Caco-2 (cell line): Measurements from ENCODE around the gene ANKRD28. TPM values are rescaled to one million over a fixed set of nuclear protein-coding genes. Genes with fewer than 3 reads are reported as not detected.

Experiments used
- BruUV-seq: library from RNA; stranded (reverse); fragments of 400-500 nt; replicated peaks from 2 replicates; lab custom pipeline; 2021; lab: Mats Ljungman, UMichigan
- CTCF ChIA-PET: fragments of 300-600 bp; sonication (Branson Sonifier 250); formaldehyde crosslinking; loops from one replicate; lab custom pipeline; 2022; ENCODE audit warnings: antibody characterized with exemption; lab: Charles Lee
- POLR2A ChIA-PET: fragments of 300-600 bp; sonication (Branson Sonifier 250); formaldehyde crosslinking; loops from one replicate; lab custom pipeline; 2022; ENCODE audit warnings: antibody characterized with exemption; lab: Charles Lee
- DNase-seq, 2 experiments: peaks; one replicate each; pipeline versions ENCODE4 v3.0.0 to v3.0.0-alpha.2; 2020 to 2022
- H3K27me3 ChIP-seq: replicated peaks from 2 replicates; pipeline ENCODE4 v1.6.0; 2011; ENCODE audit warnings: low read length; ENCODE audit not compliant: control insufficient read depth, insufficient read depth
- H3K36me3 ChIP-seq: 2 replicates; pipeline ENCODE4 v1.5.1; 2011; ENCODE audit warnings: low read length; ENCODE audit not compliant: control insufficient read depth, insufficient read depth
- H3K4me1 ChIP-seq: fragments of 250-450 bp; sonication (Bioruptor Pico); 2 replicates; pipeline ENCODE4 v1.5.1; 2020; ENCODE audit warnings: mild to moderate bottlenecking
- H3K4me3 ChIP-seq: 2 replicates; pipeline ENCODE4 v1.5.1; 2011; ENCODE audit warnings: low read depth, mild to moderate bottlenecking, control low read depth, low read length
- H3K9me3 ChIP-seq: fragments of 250-450 bp; sonication (Bioruptor Pico); 2 replicates; pipeline ENCODE4 v1.5.1; 2020; ENCODE audit warnings: mild to moderate bottlenecking, moderate library complexity
- H3K27ac Mint-ChIP-seq: one replicate; pipeline ENCODE4 v1.8.0; 2022; ENCODE audit warnings: mixed read lengths; ENCODE audit not compliant: unreplicated experiment
- H3K27me3 Mint-ChIP-seq: one replicate; pipeline ENCODE4 v1.8.0; 2022; ENCODE audit warnings: mixed read lengths; ENCODE audit not compliant: insufficient read depth, unreplicated experiment
- H3K36me3 Mint-ChIP-seq: one replicate; pipeline ENCODE4 v1.8.0; 2022; ENCODE audit warnings: mild to moderate bottlenecking, mixed read lengths; ENCODE audit not compliant: insufficient read depth, unreplicated experiment
- H3K4me1 Mint-ChIP-seq: one replicate; pipeline ENCODE4 v1.8.0; 2022; ENCODE audit warnings: low read depth, mixed read lengths; ENCODE audit not compliant: unreplicated experiment
- H3K4me3 Mint-ChIP-seq: one replicate; pipeline ENCODE4 v1.8.0; 2022; ENCODE audit warnings: mild to moderate bottlenecking, moderate library complexity, mixed read lengths; ENCODE audit not compliant: unreplicated experiment
- H3K9me3 Mint-ChIP-seq: one replicate; pipeline ENCODE4 v1.8.0; 2022; ENCODE audit warnings: mixed read lengths; ENCODE audit not compliant: unreplicated experiment
- intact Hi-C: fragments of 100-400 bp; cut with micrococcal nuclease; formaldehyde crosslinking; loops from one replicate; pipeline ENCODE4 v1.10.0; 2022; ENCODE audit not compliant: unreplicated experiment
- total RNA-seq: library from RNA; stranded (reverse); gene quantifications from 2 replicates; pipeline ENCODE4 v1.2.3, GENCODE V29; 2022
- TF ChIP-seq, protein P1 (sequence below), 2 experiments: fragments of 200-600 bp in 1 of 2; IDR thresholded peaks; 1 replicate in 1 of 2; 2 replicates in 1 of 2; pipeline versions ENCODE4 v1.5.1 to v1.8.0; 2011 to 2022; ENCODE audit warnings: antibody characterized with exemption in 1 of 2, control low read depth in 1 of 2, inconsistent platforms in 1 of 2, low read depth in 1 of 2, low read length in 1 of 2, mild to moderate bottlenecking in 1 of 2, moderate library complexity in 1 of 2; ENCODE audit not compliant: insufficient read depth in 1 of 2, severe bottlenecking in 1 of 2, unreplicated experiment in 1 of 2

The ANKRD28 gene
- total RNA-seq, 1 experiment from 2014 or later, result 37.2 TPM

DNA sequence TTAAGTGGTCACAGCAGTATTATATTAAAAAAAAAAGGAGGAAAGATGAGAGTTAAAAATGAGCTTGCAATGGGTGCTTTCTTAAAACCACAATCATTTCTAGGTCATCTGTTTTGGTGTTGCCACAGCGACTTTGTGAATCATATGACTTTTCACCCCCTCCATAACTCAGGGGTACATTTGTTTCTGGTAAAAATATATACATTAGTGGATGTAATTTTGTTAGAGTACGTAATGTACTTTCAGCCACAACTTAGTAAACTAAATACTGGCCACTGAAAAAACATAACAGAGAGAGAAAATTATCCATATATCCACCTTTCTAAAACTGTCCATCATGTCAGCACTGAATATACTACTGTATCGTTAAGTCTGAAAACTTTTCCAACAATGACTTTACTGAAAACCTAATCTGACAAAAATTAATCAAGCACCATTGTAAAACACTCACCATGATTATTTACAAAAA lies 3.4 kb downstream of the ANKRD28 start:
- peaks cover 6% of the 10 kb centered on the region for H3K36me3 Mint-ChIP-seq
- intact Hi-C loops, result no loop called here
- H3K4me1 Mint-ChIP-seq, result peaks cover 16% of the 10 kb centered on the region
- ChIA-PET CTCF (no interaction called here), POLR2A (no interaction called here)
- TF ChIP-seq, protein P1, sequence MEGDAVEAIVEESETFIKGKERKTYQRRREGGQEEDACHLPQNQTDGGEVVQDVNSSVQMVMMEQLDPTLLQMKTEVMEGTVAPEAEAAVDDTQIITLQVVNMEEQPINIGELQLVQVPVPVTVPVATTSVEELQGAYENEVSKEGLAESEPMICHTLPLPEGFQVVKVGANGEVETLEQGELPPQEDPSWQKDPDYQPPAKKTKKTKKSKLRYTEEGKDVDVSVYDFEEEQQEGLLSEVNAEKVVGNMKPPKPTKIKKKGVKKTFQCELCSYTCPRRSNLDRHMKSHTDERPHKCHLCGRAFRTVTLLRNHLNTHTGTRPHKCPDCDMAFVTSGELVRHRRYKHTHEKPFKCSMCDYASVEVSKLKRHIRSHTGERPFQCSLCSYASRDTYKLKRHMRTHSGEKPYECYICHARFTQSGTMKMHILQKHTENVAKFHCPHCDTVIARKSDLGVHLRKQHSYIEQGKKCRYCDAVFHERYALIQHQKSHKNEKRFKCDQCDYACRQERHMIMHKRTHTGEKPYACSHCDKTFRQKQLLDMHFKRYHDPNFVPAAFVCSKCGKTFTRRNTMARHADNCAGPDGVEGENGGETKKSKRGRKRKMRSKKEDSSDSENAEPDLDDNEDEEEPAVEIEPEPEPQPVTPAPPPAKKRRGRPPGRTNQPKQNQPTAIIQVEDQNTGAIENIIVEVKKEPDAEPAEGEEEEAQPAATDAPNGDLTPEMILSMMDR (IDR thresholded peaks at IDR 0.05; ENCODE audit: insufficient read depth in 1 of 2, low read depth in 1 of 2, low read length in 1 of 2, severe bottlenecking in 1 of 2, unreplicated experiment in 1 of 2), result no peak
- Histone ChIP-seq H3K9me3 (no peaks in the 10 kb centered on the region), H3K4me1 (peaks cover 9% of the 10 kb centered on the region), H3K36me3 (no peaks in the 10 kb centered on the region), H3K4me3 (no peak overlapping the region), H3K27me3 (no peaks in the 10 kb centered on the region)
- H3K27ac Mint-ChIP-seq, result no peak overlapping the region
- no peak overlapping the region for H3K4me3 Mint-ChIP-seq
- H3K9me3 Mint-ChIP-seq, result peaks cover 10% of the 10 kb centered on the region
- BruUV-seq, result no TSS peak
- no peak for DNase-seq
- H3K27me3 Mint-ChIP-seq, result no peaks in the 10 kb centered on the region

DNA sequence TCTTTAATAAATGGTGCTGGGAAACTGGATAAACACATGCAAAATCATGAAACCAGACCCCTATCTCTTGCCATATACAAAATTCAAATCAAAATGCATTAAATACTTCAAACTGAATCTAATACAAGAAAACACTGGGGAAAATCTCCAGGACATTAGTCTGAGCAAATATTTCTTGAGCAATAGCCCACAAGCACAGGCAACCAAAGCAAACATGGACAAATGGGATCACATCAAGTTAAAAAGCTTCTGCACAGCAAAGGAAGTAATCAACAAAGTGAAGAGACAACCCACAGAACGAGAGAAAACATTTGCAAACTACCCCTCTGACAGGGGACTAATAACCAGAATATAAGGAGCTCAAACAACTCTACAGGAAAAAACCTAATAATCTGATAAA lies 6.3 kb downstream of the ANKRD28 start:
- H3K36me3 Mint-ChIP-seq, result peaks cover 6% of the 10 kb centered on the region
- no peak for DNase-seq
- no TSS peak for BruUV-seq
- no peak overlapping the region for H3K27ac Mint-ChIP-seq
- intact Hi-C loops, result no loop called here
- Histone ChIP-seq H3K27me3 (no peaks in the 10 kb centered on the region), H3K4me1 (no peaks in the 10 kb centered on the region), H3K9me3 (no peaks in the 10 kb centered on the region), H3K36me3 (no peaks in the 10 kb centered on the region), H3K4me3 (no peak overlapping the region)
- H3K4me3 Mint-ChIP-seq, result no peak overlapping the region
- TF ChIP-seq, protein P1 (IDR thresholded peaks at IDR 0.05; ENCODE audit: insufficient read depth in 1 of 2, low read depth in 1 of 2, low read length in 1 of 2, severe bottlenecking in 1 of 2, unreplicated experiment in 1 of 2), result no peak
- peaks cover 2% of the 10 kb centered on the region for H3K4me1 Mint-ChIP-seq
- no peaks in the 10 kb centered on the region for H3K27me3 Mint-ChIP-seq
- CTCF ChIA-PET, result no interaction called here
- POLR2A ChIA-PET, result no interaction called here
- peaks cover 10% of the 10 kb centered on the region for H3K9me3 Mint-ChIP-seq

DNA sequence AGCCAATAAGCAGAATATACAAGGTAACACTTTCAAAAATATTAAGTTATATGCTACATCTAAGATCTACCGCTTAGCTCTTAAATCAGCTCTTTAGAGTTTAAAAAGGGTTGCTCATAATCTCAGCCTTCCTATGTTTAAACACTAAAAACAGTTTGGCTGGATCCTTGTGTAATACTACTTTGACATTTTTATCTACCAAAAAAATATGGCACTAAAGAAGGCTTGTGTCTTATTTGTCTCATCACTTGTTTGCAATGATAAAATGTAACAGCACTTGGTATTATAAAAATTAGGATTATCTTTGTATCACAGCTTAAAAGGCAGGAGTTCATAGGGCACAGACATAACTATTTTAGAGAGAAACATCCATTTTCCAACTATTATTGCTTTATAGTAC lies 9.8 kb downstream of the ANKRD28 start:
- H3K9me3 Mint-ChIP-seq, result peaks cover 10% of the 10 kb centered on the region
- TF ChIP-seq, protein P1 (IDR thresholded peaks at IDR 0.05; ENCODE audit: insufficient read depth in 1 of 2, low read depth in 1 of 2, low read length in 1 of 2, severe bottlenecking in 1 of 2, unreplicated experiment in 1 of 2), result no peak
- Histone ChIP-seq H3K4me3 (no peak overlapping the region), H3K36me3 (no peaks in the 10 kb centered on the region), H3K9me3 (no peaks in the 10 kb centered on the region), H3K4me1 (no peaks in the 10 kb centered on the region), H3K27me3 (no peaks in the 10 kb centered on the region)
- H3K27ac Mint-ChIP-seq, result no peak overlapping the region
- no TSS peak for BruUV-seq
- CTCF ChIA-PET, result no interaction called here
- peaks cover 7% of the 10 kb centered on the region for H3K4me1 Mint-ChIP-seq
- H3K36me3 Mint-ChIP-seq, result peaks cover 11% of the 10 kb centered on the region
- intact Hi-C loops, result no loop called here
- POLR2A ChIA-PET, result no interaction called here
- DNase-seq, result no peak
- H3K27me3 Mint-ChIP-seq, result no peaks in the 10 kb centered on the region
- H3K4me3 Mint-ChIP-seq, result no peak overlapping the region
